HepG2 (cell line): ENCODE data around the gene RIN3. TPM values are rescaled to one million over a fixed set of nuclear protein-coding genes. Genes with fewer than 3 reads are reported as not detected.

Source experiments
- ARNT2 ChIP-seq: sonication (generic); formaldehyde crosslinking; IDR thresholded peaks from 2 replicates; pipeline ENCODE4 v1.8.0; 2022; ENCODE audit warnings: mild to moderate bottlenecking, low read depth, missing genetic modification reagents, moderate library complexity
- FOSL2 ChIP-seq: sonication (generic); formaldehyde crosslinking; IDR thresholded peaks from 2 replicates; pipeline ENCODE4 v1.4.0; 2020; ENCODE audit warnings: missing genetic modification reagents
- FOXO1 ChIP-seq: sonication (generic); formaldehyde crosslinking; IDR thresholded peaks from 2 replicates; pipeline ENCODE4 v1.4.0; 2020; ENCODE audit warnings: missing genetic modification reagents
- FOXP1 ChIP-seq, 2 experiments: fragments of 450-650 bp in 1 of 2; IDR thresholded peaks; 2 replicates each; pipeline ENCODE4 v1.6.1; 2017 to 2018; ENCODE audit warnings: antibody characterized with exemption in 1 of 2
- GFI1 ChIP-seq: sonication (generic); formaldehyde crosslinking; IDR thresholded peaks from 2 replicates; pipeline ENCODE4 v1.5.0; 2020; ENCODE audit warnings: missing genetic modification reagents, mild to moderate bottlenecking, borderline replicate concordance
- HMG20A ChIP-seq: IDR thresholded peaks from 2 replicates; pipeline ENCODE4 v1.6.1; 2016; ENCODE audit warnings: borderline replicate concordance
- PHF21A ChIP-seq: sonication (generic); formaldehyde crosslinking; IDR thresholded peaks from 2 replicates; pipeline ENCODE4 v1.5.0; 2020; ENCODE audit warnings: mild to moderate bottlenecking, missing genetic modification reagents
- POGZ ChIP-seq: sonication (generic); formaldehyde crosslinking; IDR thresholded peaks from 2 replicates; pipeline ENCODE4 v1.4.0; 2020; ENCODE audit warnings: mild to moderate bottlenecking, missing genetic modification reagents
- RARA ChIP-seq: IDR thresholded peaks from 2 replicates; pipeline ENCODE4 v1.6.1; 2016; ENCODE audit warnings: missing genetic modification reagents, missing compliant biosample characterization
- RCOR2 ChIP-seq: IDR thresholded peaks from 2 replicates; pipeline ENCODE4 v1.6.1; 2016; ENCODE audit warnings: missing biosample characterization, missing genetic modification reagents
- RXRA ChIP-seq: sonication (generic); formaldehyde crosslinking; IDR thresholded peaks from 2 replicates; pipeline ENCODE4 v1.5.1; 2020; ENCODE audit warnings: missing genetic modification reagents
- SOX6 ChIP-seq, 2 experiments: fragments of 450-650 bp in 1 of 2; sonication (generic) in 1 of 2; formaldehyde crosslinking in 1 of 2; IDR thresholded peaks; 2 replicates each; pipeline versions ENCODE4 v1.4.0 to v1.6.1; 2017 to 2020; ENCODE audit warnings: antibody characterized with exemption in 1 of 2, mild to moderate bottlenecking in 1 of 2, missing genetic modification reagents in 1 of 2
- TBX2 ChIP-seq: sonication (generic); formaldehyde crosslinking; IDR thresholded peaks from 2 replicates; pipeline ENCODE4 v1.5.0; 2020; ENCODE audit warnings: missing genetic modification reagents, mild to moderate bottlenecking, borderline replicate concordance
- ZNF292 ChIP-seq: sonication (generic); formaldehyde crosslinking; IDR thresholded peaks from 2 replicates; pipeline ENCODE4 v1.8.1; 2022; ENCODE audit warnings: mild to moderate bottlenecking, low read depth, missing genetic modification reagents, borderline replicate concordance
- ZNF431 ChIP-seq: sonication (generic); formaldehyde crosslinking; IDR thresholded peaks from 2 replicates; pipeline ENCODE4 v1.9.0; 2022; ENCODE audit warnings: missing genetic modification reagents, low read depth, mild to moderate bottlenecking, borderline replicate concordance
- polyA plus RNA-seq, 8 experiments: library from polyadenylated mRNA; depleted of rRNA in 3 of 8; stranded (reverse) in 7 of 8; unstranded in 1 of 8; fragments of >200 nt; fragmentation: Illumina TruSeq in 4 of 8; extraction: Trizol in 4 of 8; gene quantifications; 2 replicates each; pipeline versions ENCODE4 v1.2.1 to v1.2.3, GENCODE V29; 2011 to 2016; ENCODE audit warnings: low read depth in 4 of 8, missing spikeins in 1 of 8, mixed read lengths in 1 of 8; ENCODE audit not compliant: insufficient read depth in 1 of 8
- total RNA-seq, 5 experiments: library from RNA; depleted of rRNA; stranded (reverse); fragments of >200 nt; fragmentation: Illumina TruSeq; extraction: Trizol; gene quantifications; 2 replicates each; pipeline ENCODE4 v1.2.3, GENCODE V29; 2016; ENCODE audit warnings: low read depth in 1 of 5
- TF ChIP-seq, protein P1 (sequence below): sonication (generic); formaldehyde crosslinking; IDR thresholded peaks from 2 replicates; pipeline ENCODE4 v1.5.1; 2020; ENCODE audit warnings: mild to moderate bottlenecking, missing genetic modification reagents, moderate library complexity
- TF ChIP-seq, protein P2 (sequence below): sonication (generic); formaldehyde crosslinking; IDR thresholded peaks from 2 replicates; pipeline ENCODE4 v1.5.0; 2020; ENCODE audit warnings: mild to moderate bottlenecking, missing genetic modification reagents, borderline replicate concordance
- TF ChIP-seq, protein P3 (sequence below): IDR thresholded peaks from 2 replicates; pipeline ENCODE4 v1.6.1; 2016; ENCODE audit warnings: low read depth, control low read depth

RIN3 gene
- total and polyA plus RNA-seq, 2 of the 13 experiments (the other 11 are each of a cell fraction or from before 2014, with no cell fraction given) = 2.3 to 3.6 TPM

DNA sequence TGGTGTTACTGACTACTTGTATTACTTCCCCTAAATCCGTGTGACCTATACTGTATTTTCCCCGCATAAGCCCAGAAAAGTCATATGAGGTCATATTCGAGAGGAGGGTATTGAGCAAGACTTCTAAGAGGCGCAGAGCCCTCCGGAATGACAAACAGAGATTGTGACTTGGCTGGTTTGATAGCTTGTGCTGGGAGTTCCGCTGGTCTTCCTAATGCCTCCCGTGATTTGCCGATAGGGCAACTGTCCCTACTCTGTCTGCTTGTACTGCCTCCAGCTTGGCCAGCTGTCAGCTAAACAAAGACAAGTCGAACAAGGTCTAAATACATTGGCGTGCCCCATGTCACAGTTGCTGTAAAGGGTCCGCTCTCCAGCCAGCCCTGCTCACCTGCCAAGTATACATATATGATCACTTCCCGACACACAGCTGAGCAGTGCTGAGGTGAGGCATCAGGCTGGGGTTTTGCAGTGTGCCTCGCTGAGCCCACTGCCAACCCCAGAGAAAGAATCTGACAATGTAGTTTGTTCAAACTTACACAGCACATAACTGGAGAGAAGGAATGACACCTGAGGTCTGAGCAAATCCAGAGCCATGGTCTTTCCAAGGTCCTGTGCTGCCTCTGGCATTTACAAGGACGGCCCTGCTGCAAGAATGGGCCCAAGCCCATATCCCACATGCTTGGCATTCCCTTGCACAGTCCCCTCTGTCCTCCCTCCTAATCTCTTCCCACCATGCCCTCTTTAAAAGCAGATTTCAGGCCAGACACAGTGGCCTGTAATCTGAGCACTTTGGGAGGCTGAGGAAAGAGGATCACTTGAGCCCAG is 211.1 kb downstream of the RIN3 start (continued):
- TF ChIP-seq, protein P1, sequence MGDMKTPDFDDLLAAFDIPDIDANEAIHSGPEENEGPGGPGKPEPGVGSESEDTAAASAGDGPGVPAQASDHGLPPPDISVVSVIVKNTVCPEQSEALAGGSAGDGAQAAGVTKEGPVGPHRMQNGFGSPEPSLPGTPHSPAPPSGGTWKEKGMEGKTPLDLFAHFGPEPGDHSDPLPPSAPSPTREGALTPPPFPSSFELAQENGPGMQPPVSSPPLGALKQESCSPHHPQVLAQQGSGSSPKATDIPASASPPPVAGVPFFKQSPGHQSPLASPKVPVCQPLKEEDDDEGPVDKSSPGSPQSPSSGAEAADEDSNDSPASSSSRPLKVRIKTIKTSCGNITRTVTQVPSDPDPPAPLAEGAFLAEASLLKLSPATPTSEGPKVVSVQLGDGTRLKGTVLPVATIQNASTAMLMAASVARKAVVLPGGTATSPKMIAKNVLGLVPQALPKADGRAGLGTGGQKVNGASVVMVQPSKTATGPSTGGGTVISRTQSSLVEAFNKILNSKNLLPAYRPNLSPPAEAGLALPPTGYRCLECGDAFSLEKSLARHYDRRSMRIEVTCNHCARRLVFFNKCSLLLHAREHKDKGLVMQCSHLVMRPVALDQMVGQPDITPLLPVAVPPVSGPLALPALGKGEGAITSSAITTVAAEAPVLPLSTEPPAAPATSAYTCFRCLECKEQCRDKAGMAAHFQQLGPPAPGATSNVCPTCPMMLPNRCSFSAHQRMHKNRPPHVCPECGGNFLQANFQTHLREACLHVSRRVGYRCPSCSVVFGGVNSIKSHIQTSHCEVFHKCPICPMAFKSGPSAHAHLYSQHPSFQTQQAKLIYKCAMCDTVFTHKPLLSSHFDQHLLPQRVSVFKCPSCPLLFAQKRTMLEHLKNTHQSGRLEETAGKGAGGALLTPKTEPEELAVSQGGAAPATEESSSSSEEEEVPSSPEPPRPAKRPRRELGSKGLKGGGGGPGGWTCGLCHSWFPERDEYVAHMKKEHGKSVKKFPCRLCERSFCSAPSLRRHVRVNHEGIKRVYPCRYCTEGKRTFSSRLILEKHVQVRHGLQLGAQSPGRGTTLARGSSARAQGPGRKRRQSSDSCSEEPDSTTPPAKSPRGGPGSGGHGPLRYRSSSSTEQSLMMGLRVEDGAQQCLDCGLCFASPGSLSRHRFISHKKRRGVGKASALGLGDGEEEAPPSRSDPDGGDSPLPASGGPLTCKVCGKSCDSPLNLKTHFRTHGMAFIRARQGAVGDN (CRISPR knock-in tag) = peak; percentile 29
- TF ChIP-seq RARA (CRISPR knock-in tag) = peak; percentile 39
- peak; percentile 98 for TF ChIP-seq GFI1 (CRISPR knock-in tag)
- TF ChIP-seq RXRA (CRISPR knock-in tag) = peak; percentile 71; the same call in 1 of the 2 replicates
- no peak; the same call in 1 of the 2 replicates for TF ChIP-seq FOXO1
- no peak for TF ChIP-seq FOXP1 (IDR thresholded peaks at IDR 0.05)
- no peak for TF ChIP-seq FOXP1 (CRISPR knock-in tag; IDR thresholded peaks at IDR 0.05)
- TF ChIP-seq, protein P2, sequence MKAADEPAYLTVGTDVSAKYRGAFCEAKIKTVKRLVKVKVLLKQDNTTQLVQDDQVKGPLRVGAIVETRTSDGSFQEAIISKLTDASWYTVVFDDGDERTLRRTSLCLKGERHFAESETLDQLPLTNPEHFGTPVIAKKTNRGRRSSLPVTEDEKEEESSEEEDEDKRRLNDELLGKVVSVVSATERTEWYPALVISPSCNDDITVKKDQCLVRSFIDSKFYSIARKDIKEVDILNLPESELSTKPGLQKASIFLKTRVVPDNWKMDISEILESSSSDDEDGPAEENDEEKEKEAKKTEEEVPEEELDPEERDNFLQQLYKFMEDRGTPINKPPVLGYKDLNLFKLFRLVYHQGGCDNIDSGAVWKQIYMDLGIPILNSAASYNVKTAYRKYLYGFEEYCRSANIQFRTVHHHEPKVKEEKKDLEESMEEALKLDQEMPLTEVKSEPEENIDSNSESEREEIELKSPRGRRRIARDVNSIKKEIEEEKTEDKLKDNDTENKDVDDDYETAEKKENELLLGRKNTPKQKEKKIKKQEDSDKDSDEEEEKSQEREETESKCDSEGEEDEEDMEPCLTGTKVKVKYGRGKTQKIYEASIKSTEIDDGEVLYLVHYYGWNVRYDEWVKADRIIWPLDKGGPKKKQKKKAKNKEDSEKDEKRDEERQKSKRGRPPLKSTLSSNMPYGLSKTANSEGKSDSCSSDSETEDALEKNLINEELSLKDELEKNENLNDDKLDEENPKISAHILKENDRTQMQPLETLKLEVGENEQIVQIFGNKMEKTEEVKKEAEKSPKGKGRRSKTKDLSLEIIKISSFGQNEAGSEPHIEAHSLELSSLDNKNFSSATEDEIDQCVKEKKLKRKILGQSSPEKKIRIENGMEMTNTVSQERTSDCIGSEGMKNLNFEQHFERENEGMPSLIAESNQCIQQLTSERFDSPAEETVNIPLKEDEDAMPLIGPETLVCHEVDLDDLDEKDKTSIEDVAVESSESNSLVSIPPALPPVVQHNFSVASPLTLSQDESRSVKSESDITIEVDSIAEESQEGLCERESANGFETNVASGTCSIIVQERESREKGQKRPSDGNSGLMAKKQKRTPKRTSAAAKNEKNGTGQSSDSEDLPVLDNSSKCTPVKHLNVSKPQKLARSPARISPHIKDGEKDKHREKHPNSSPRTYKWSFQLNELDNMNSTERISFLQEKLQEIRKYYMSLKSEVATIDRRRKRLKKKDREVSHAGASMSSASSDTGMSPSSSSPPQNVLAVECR (CRISPR knock-in tag) = peak; percentile 61; the same call in 1 of the 2 replicates
- TF ChIP-seq TBX2 = peak; percentile 23; the same call in 1 of the 2 replicates
- TF ChIP-seq, protein P3, sequence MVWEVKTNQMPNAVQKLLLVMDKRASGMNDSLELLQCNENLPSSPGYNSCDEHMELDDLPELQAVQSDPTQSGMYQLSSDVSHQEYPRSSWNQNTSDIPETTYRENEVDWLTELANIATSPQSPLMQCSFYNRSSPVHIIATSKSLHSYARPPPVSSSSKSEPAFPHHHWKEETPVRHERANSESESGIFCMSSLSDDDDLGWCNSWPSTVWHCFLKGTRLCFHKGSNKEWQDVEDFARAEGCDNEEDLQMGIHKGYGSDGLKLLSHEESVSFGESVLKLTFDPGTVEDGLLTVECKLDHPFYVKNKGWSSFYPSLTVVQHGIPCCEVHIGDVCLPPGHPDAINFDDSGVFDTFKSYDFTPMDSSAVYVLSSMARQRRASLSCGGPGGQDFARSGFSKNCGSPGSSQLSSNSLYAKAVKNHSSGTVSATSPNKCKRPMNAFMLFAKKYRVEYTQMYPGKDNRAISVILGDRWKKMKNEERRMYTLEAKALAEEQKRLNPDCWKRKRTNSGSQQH (CRISPR knock-in tag) = 0 out of 2 replicates have a peak, but pooled peaks have one; percentile 31
- peak; percentile 70; the same call in 1 of the 2 replicates for TF ChIP-seq HMG20A (CRISPR knock-in tag)
- TF ChIP-seq ARNT2 (CRISPR knock-in tag) = peak; percentile 46; the same call in 1 of the 2 replicates
- TF ChIP-seq PHF21A (CRISPR knock-in tag) = peak; percentile 81
- TF ChIP-seq SOX6 (IDR thresholded peaks at IDR 0.05) = no peak
- peak; percentile 63 for TF ChIP-seq SOX6 (CRISPR knock-in tag; IDR thresholded peaks at IDR 0.05)
- 0 out of 2 replicates have a peak, but pooled peaks have one; percentile 25 for TF ChIP-seq ZNF431 (CRISPR knock-in tag)
- 0 out of 2 replicates have a peak, but pooled peaks have one; percentile 25 for TF ChIP-seq POGZ (CRISPR knock-in tag)
- 0 out of 2 replicates have a peak, but pooled peaks have one; percentile 22 for TF ChIP-seq RCOR2
- TF ChIP-seq ZNF292 (CRISPR knock-in tag) = peak; percentile 67; the same call in 1 of the 2 replicates
- 0 out of 2 replicates have a peak, but pooled peaks have one; percentile 31 for TF ChIP-seq FOSL2
